Measurements from ENCODE around the gene SELP.

GRCh38 chr1:169648709-169649108 is 18.8 kb upstream of the SELP start:
- TF ChIP-seq, protein P1, sequence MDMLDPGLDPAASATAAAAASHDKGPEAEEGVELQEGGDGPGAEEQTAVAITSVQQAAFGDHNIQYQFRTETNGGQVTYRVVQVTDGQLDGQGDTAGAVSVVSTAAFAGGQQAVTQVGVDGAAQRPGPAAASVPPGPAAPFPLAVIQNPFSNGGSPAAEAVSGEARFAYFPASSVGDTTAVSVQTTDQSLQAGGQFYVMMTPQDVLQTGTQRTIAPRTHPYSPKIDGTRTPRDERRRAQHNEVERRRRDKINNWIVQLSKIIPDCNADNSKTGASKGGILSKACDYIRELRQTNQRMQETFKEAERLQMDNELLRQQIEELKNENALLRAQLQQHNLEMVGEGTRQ (CRISPR knock-in tag; IDR thresholded peaks at IDR 0.05): no peak
- TF ChIP-seq CTCF (IDR thresholded peaks at IDR 0.05) (no peak), CREM (CRISPR knock-in tag; IDR thresholded peaks at IDR 0.05) (no peak), NR2C2 (CRISPR knock-in tag; IDR thresholded peaks at IDR 0.05) (no peak), NFATC4 (CRISPR knock-in tag; IDR thresholded peaks at IDR 0.05) (no peak), JUN (CRISPR knock-in tag; IDR thresholded peaks at IDR 0.05) (no peak), CREB1 (CRISPR knock-in tag; IDR thresholded peaks at IDR 0.05) (no peak)
- TF ChIP-seq, protein P2, sequence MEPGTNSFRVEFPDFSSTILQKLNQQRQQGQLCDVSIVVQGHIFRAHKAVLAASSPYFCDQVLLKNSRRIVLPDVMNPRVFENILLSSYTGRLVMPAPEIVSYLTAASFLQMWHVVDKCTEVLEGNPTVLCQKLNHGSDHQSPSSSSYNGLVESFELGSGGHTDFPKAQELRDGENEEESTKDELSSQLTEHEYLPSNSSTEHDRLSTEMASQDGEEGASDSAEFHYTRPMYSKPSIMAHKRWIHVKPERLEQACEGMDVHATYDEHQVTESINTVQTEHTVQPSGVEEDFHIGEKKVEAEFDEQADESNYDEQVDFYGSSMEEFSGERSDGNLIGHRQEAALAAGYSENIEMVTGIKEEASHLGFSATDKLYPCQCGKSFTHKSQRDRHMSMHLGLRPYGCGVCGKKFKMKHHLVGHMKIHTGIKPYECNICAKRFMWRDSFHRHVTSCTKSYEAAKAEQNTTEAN (CRISPR knock-in tag; IDR thresholded peaks at IDR 0.05): no peak
- TF ChIP-seq, protein P3, sequence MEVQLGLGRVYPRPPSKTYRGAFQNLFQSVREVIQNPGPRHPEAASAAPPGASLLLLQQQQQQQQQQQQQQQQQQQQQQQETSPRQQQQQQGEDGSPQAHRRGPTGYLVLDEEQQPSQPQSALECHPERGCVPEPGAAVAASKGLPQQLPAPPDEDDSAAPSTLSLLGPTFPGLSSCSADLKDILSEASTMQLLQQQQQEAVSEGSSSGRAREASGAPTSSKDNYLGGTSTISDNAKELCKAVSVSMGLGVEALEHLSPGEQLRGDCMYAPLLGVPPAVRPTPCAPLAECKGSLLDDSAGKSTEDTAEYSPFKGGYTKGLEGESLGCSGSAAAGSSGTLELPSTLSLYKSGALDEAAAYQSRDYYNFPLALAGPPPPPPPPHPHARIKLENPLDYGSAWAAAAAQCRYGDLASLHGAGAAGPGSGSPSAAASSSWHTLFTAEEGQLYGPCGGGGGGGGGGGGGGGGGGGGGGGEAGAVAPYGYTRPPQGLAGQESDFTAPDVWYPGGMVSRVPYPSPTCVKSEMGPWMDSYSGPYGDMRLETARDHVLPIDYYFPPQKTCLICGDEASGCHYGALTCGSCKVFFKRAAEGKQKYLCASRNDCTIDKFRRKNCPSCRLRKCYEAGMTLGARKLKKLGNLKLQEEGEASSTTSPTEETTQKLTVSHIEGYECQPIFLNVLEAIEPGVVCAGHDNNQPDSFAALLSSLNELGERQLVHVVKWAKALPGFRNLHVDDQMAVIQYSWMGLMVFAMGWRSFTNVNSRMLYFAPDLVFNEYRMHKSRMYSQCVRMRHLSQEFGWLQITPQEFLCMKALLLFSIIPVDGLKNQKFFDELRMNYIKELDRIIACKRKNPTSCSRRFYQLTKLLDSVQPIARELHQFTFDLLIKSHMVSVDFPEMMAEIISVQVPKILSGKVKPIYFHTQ (CRISPR knock-in tag; IDR thresholded peaks at IDR 0.05): no peak
- TF ChIP-seq, protein P4, sequence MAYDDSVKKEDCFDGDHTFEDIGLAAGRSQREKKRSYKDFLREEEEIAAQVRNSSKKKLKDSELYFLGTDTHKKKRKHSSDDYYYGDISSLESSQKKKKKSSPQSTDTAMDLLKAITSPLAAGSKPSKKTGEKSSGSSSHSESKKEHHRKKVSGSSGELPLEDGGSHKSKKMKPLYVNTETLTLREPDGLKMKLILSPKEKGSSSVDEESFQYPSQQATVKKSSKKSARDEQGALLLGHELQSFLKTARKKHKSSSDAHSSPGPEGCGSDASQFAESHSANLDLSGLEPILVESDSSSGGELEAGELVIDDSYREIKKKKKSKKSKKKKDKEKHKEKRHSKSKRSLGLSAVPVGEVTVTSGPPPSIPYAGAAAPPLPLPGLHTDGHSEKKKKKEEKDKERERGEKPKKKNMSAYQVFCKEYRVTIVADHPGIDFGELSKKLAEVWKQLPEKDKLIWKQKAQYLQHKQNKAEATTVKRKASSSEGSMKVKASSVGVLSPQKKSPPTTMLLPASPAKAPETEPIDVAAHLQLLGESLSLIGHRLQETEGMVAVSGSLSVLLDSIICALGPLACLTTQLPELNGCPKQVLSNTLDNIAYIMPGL (CRISPR knock-in tag; IDR thresholded peaks at IDR 0.05): no peak
- TF ChIP-seq, protein P5, sequence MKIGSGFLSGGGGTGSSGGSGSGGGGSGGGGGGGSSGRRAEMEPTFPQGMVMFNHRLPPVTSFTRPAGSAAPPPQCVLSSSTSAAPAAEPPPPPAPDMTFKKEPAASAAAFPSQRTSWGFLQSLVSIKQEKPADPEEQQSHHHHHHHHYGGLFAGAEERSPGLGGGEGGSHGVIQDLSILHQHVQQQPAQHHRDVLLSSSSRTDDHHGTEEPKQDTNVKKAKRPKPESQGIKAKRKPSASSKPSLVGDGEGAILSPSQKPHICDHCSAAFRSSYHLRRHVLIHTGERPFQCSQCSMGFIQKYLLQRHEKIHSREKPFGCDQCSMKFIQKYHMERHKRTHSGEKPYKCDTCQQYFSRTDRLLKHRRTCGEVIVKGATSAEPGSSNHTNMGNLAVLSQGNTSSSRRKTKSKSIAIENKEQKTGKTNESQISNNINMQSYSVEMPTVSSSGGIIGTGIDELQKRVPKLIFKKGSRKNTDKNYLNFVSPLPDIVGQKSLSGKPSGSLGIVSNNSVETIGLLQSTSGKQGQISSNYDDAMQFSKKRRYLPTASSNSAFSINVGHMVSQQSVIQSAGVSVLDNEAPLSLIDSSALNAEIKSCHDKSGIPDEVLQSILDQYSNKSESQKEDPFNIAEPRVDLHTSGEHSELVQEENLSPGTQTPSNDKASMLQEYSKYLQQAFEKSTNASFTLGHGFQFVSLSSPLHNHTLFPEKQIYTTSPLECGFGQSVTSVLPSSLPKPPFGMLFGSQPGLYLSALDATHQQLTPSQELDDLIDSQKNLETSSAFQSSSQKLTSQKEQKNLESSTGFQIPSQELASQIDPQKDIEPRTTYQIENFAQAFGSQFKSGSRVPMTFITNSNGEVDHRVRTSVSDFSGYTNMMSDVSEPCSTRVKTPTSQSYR (CRISPR knock-in tag; IDR thresholded peaks at IDR 0.05): no peak
